Measurements from ENCODE around the gene ST8SIA5.
A peak's percentile ranks its signal among the peaks of the same experiment; 100 is the strongest.

ST8SIA5 gene

GRCh38 chr18:46623541-46623940, 133.3 kb downstream of the ST8SIA5 start:
- DNase-seq: no peak

GRCh38 chr18:46622999-46623398, 133.9 kb downstream of the ST8SIA5 start:
- DNase-seq: peak; percentile 20

- DNase-seq: no peak
Measured at GRCh38 chr18:46622451-46622850, 134.4 kb downstream of the ST8SIA5 start.

GRCh38 chr18:46621871-46622270, 135.0 kb downstream of the ST8SIA5 start:
- no peak for DNase-seq

- no peak for DNase-seq
Measured at GRCh38 chr18:46621111-46621766, 135.6 kb downstream of the ST8SIA5 start.

- DNase-seq: no peak
Measured at GRCh38 chr18:46619559-46619958, 137.3 kb downstream of the ST8SIA5 start.
